GM12874 (cell line): ENCODE data around the gene CYP4X1.
A peak's percentile ranks its signal among the peaks of the same experiment; 100 is the strongest.

Experiments used
- CTCF ChIP-seq: IDR thresholded peaks from 2 replicates; pipeline ENCODE4 v1.5.1; 2011; ENCODE audit warnings: low read depth, mild to moderate bottlenecking, control low read depth, low read length, moderate library complexity; ENCODE audit not compliant: insufficient read depth

The CYP4X1 gene

GRCh38 chr1:47023268-47024140 is at the start of gene CYP4X1:
TSS of gene CYP4X1 (plus strand) at chr1:47023669. CDS start at chr1:47023818, 149 bp downstream.
- no peak for TF ChIP-seq CTCF

GRCh38 chr1:46983166-46983829 is 40.2 kb upstream of the CYP4X1 start:
- TF ChIP-seq CTCF = no peak

- TF ChIP-seq CTCF = no peak
These were observed 39.5 kb upstream of the CYP4X1 start for GRCh38 chr1:46983830-46984586.

- no peak for TF ChIP-seq CTCF
These were observed 32.2 kb upstream of the CYP4X1 start for GRCh38 chr1:46991083-46991923.

- TF ChIP-seq CTCF = no peak
These were observed 26.7 kb upstream of the CYP4X1 start for GRCh38 chr1:46996659-46997281.

GRCh38 chr1:47002211-47002610 is 21.3 kb upstream of the CYP4X1 start:
- TF ChIP-seq CTCF = peak; percentile 30; the same call in 1 of the 2 replicates
